ENCODE results near the gene ADAMTS20. TPM values are rescaled to one million over a fixed set of nuclear protein-coding genes. Genes with fewer than 3 reads are reported as not detected.
A peak's percentile ranks its signal among the peaks of the same experiment; 100 is the strongest.

Gene ADAMTS20
- total RNA-seq, 1 donor, result under 0.01 TPM

GRCh38 chr12:43310596-43310995 lies 241.4 kb downstream of the ADAMTS20 start:
- no peak for TF ChIP-seq CTCF (IDR thresholded peaks at IDR 0.05; ENCODE audit: insufficient read depth, low read depth, low read length)
- H3K4me3 ChIP-seq (ENCODE audit: low read depth, low read length), result no peak overlapping the region
- no peak for DNase-seq (ENCODE audit: low read depth)

- no peak for TF ChIP-seq CTCF (IDR thresholded peaks at IDR 0.05; ENCODE audit: insufficient read depth, low read depth, low read length)
- DNase-seq (ENCODE audit: low read depth), result peak; percentile 89
These were observed 242.0 kb downstream of the ADAMTS20 start for GRCh38 chr12:43309959-43310358.

GRCh38 chr12:43308776-43309175 lies 243.2 kb downstream of the ADAMTS20 start:
- no peak for TF ChIP-seq CTCF (IDR thresholded peaks at IDR 0.05; ENCODE audit: insufficient read depth, low read depth, low read length)
- no peak for DNase-seq (ENCODE audit: low read depth)
- no peak overlapping the region for H3K4me3 ChIP-seq (ENCODE audit: low read depth, low read length)

More at GRCh38 chr12:43309959-43310358, 242.0 kb downstream of the ADAMTS20 start:
- H3K4me3 ChIP-seq (ENCODE audit: low read depth, low read length), result no peak overlapping the region

- no peak overlapping the region for H3K4me3 ChIP-seq (ENCODE audit: low read depth, low read length)
- DNase-seq (ENCODE audit: low read depth), result no peak
- TF ChIP-seq CTCF (IDR thresholded peaks at IDR 0.05; ENCODE audit: insufficient read depth, low read depth, low read length), result no peak
These were observed 244.9 kb downstream of the ADAMTS20 start for GRCh38 chr12:43307126-43307525.

- no peak for TF ChIP-seq CTCF (IDR thresholded peaks at IDR 0.05; ENCODE audit: insufficient read depth, low read depth, low read length)
- peak; percentile 75 for DNase-seq (ENCODE audit: low read depth)
- H3K4me3 ChIP-seq (ENCODE audit: low read depth, low read length), result no peak overlapping the region
These were observed 245.9 kb downstream of the ADAMTS20 start for GRCh38 chr12:43306066-43306465.

GRCh38 chr12:43305065-43305464 lies 246.9 kb downstream of the ADAMTS20 start:
- H3K4me3 ChIP-seq (ENCODE audit: low read depth, low read length), result no peak overlapping the region
- DNase-seq (ENCODE audit: low read depth), result no peak
- no peak for TF ChIP-seq CTCF (IDR thresholded peaks at IDR 0.05; ENCODE audit: insufficient read depth, low read depth, low read length)

Other genes starting within 250 kb of the ADAMTS20 start
- gene PUS7L, start 206.6 kb upstream of the ADAMTS20 start, total RNA-seq, result 22.2 and 30.2 TPM in 2 replicates
- 16.1 and 20.3 TPM in 2 replicates for gene IRAK4, start 206.7 kb upstream of the ADAMTS20 start, total RNA-seq